Breast epithelium (tissue), 3 donors: ENCODE measurements around the gene TYRP1.

ENCODE experiments used
- POLR2AphosphoS5 ChIP-seq, 3 donors: sonication (generic); formaldehyde crosslinking; IDR thresholded peaks; one replicate each; pipeline ENCODE4 v1.6.1; 2017; ENCODE audit warnings: antibody characterized with exemption in 3 of 3
- TF ChIP-seq, protein P1 (sequence below), 3 donors: fragments of 450-650 bp; IDR thresholded peaks; one replicate each; pipeline ENCODE4 v1.5.1; 2016 to 2017; ENCODE audit warnings: antibody characterized with exemption in 3 of 3, mild to moderate bottlenecking in 3 of 3, moderate library complexity in 3 of 3

DNA sequence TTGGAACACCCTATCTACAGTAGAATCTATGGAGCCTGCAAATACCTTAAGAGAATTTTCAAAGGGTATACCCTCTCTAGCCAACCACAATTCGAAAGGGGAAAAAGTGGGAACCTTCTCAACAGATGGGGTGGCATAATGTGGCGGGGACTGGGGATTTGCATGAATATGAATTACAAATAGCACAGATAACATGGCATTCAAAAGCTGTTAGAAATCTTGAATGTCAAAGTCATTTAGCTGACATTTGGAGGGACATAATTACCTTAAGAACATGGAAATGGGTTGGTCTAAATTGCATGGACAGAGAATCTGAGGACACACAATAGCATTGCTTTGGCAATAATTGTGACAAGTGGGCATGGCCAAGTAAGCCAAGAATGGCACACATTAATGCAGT is 23.2 kb upstream of the TYRP1 start:
- TF ChIP-seq, protein P1, sequence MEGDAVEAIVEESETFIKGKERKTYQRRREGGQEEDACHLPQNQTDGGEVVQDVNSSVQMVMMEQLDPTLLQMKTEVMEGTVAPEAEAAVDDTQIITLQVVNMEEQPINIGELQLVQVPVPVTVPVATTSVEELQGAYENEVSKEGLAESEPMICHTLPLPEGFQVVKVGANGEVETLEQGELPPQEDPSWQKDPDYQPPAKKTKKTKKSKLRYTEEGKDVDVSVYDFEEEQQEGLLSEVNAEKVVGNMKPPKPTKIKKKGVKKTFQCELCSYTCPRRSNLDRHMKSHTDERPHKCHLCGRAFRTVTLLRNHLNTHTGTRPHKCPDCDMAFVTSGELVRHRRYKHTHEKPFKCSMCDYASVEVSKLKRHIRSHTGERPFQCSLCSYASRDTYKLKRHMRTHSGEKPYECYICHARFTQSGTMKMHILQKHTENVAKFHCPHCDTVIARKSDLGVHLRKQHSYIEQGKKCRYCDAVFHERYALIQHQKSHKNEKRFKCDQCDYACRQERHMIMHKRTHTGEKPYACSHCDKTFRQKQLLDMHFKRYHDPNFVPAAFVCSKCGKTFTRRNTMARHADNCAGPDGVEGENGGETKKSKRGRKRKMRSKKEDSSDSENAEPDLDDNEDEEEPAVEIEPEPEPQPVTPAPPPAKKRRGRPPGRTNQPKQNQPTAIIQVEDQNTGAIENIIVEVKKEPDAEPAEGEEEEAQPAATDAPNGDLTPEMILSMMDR (IDR thresholded peaks at IDR 0.05) = no peak
- no peak for TF ChIP-seq POLR2AphosphoS5 (IDR thresholded peaks at IDR 0.05)
